WTC11 (cell line): ENCODE results near the gene RASAL2. TPM values are rescaled to one million over a fixed set of nuclear protein-coding genes. Genes with fewer than 3 reads are reported as not detected.

Experiments
- ATAC-seq: fragments of 200-7000 bp; cut with Tn5 transposase; 2 replicates; pipeline ENCODE4 v1.10.0; 2021; ENCODE audit warnings: mild to moderate bottlenecking, moderate library complexity
- CTCF ChIA-PET: fragments of 300-600 bp; sonication (Branson Sonifier 250); formaldehyde crosslinking; loops from one replicate; lab custom pipeline; 2021; ENCODE audit warnings: antibody characterized with exemption; lab: Charles Lee
- POLR2A ChIA-PET: fragments of 350-600 bp; sonication (Branson Sonifier 250); formaldehyde crosslinking; loops from one replicate; lab custom pipeline; 2021; ENCODE audit warnings: antibody characterized with exemption; lab: Charles Lee
- DNase-seq: peaks from one replicate; pipeline ENCODE4 v3.0.0; 2021; ENCODE audit warnings: low spot score
- H3K27ac Mint-ChIP-seq: 2 replicates; pipeline ENCODE4 v1.8.0; 2021; ENCODE audit warnings: mixed read lengths
- H3K27me3 Mint-ChIP-seq: 2 replicates; pipeline ENCODE4 v1.8.0; 2021; ENCODE audit warnings: low read depth, mild to moderate bottlenecking, moderate library complexity, mixed read lengths
- H3K36me3 Mint-ChIP-seq: 2 replicates; pipeline ENCODE4 v1.8.0; 2021; ENCODE audit warnings: mixed read lengths
- H3K4me1 Mint-ChIP-seq: 2 replicates; pipeline ENCODE4 v1.8.0; 2022; ENCODE audit warnings: mixed read lengths
- H3K4me3 Mint-ChIP-seq: 2 replicates; pipeline ENCODE4 v1.8.0; 2021; ENCODE audit warnings: mild to moderate bottlenecking, moderate library complexity, mixed read lengths
- H3K9me3 Mint-ChIP-seq: 2 replicates; pipeline ENCODE4 v1.8.0; 2021; ENCODE audit warnings: mixed read lengths
- CREB1 ChIP-seq: sonication (generic); formaldehyde crosslinking; IDR thresholded peaks from 2 replicates; pipeline ENCODE4 v1.8.0; 2023; ENCODE audit warnings: mild to moderate bottlenecking, missing genetic modification reagents
- ELF4 ChIP-seq: sonication (generic); formaldehyde crosslinking; IDR thresholded peaks from 2 replicates; pipeline ENCODE4 v1.8.1; 2022; ENCODE audit warnings: low read depth, mild to moderate bottlenecking, moderate library complexity, missing genetic modification reagents
- GRHL2 ChIP-seq: fragments of 250-450 bp; sonication (Bioruptor Pico); IDR thresholded peaks from 2 replicates; pipeline ENCODE4 v1.8.0; 2022; ENCODE audit warnings: mild to moderate bottlenecking, moderate library complexity; ENCODE audit not compliant: insufficient replicate concordance, severe bottlenecking
- JAZF1 ChIP-seq: fragments of 250-450 bp; sonication (Bioruptor Pico); IDR thresholded peaks from 2 replicates; pipeline ENCODE4 v1.9.0; 2021; ENCODE audit warnings: moderate library complexity, mild to moderate bottlenecking, inconsistent platforms
- KAT7 ChIP-seq: sonication (generic); formaldehyde crosslinking; IDR thresholded peaks from 2 replicates; pipeline ENCODE4 v1.8.1; 2023; ENCODE audit warnings: missing genetic modification reagents, mild to moderate bottlenecking, borderline replicate concordance
- MXD4 ChIP-seq: fragments of 250-450 bp; sonication (Bioruptor Pico); IDR thresholded peaks from 2 replicates; pipeline ENCODE4 v1.8.0; 2021; ENCODE audit warnings: mild to moderate bottlenecking, moderate library complexity, borderline replicate concordance
- RELA ChIP-seq: sonication (generic); formaldehyde crosslinking; IDR thresholded peaks from 2 replicates; pipeline ENCODE4 v1.8.1; 2022; ENCODE audit warnings: missing genetic modification reagents, mild to moderate bottlenecking, borderline replicate concordance
- SMAD3 ChIP-seq: sonication (generic); formaldehyde crosslinking; IDR thresholded peaks from 2 replicates; pipeline ENCODE4 v1.8.0; 2022; ENCODE audit warnings: missing genetic modification reagents, mild to moderate bottlenecking, borderline replicate concordance
- ZNF317 ChIP-seq: sonication (generic); formaldehyde crosslinking; IDR thresholded peaks from 2 replicates; pipeline ENCODE4 v1.8.1; 2023; ENCODE audit warnings: low read depth, mild to moderate bottlenecking, moderate library complexity, missing genetic modification reagents, borderline replicate concordance
- ZNF396 ChIP-seq: fragments of 250-450 bp; sonication (Bioruptor Pico); IDR thresholded peaks from 2 replicates; pipeline ENCODE4 v1.8.0; 2021; ENCODE audit warnings: mild to moderate bottlenecking, moderate library complexity, borderline replicate concordance
- total RNA-seq: library from RNA; stranded (reverse); gene quantifications from 3 replicates; pipeline ENCODE4 v1.2.3, GENCODE V29; 2021
- TF ChIP-seq, protein P1 (sequence below): fragments of 200-600 bp; IDR thresholded peaks from 2 replicates; pipeline ENCODE4 v1.8.0; 2022; ENCODE audit warnings: antibody characterized with exemption
- TF ChIP-seq, protein P2 (sequence below): fragments of 250-450 bp; sonication (Bioruptor Pico); IDR thresholded peaks from 2 replicates; pipeline ENCODE4 v2.1.2; 2022; ENCODE audit warnings: mild to moderate bottlenecking, moderate library complexity
- TF ChIP-seq, protein P3 (sequence below): sonication (generic); formaldehyde crosslinking; IDR thresholded peaks from 2 replicates; pipeline ENCODE4 v1.8.1; 2023; ENCODE audit warnings: mild to moderate bottlenecking, missing genetic modification reagents
- TF ChIP-seq, protein P4 (sequence below): sonication (generic); formaldehyde crosslinking; IDR thresholded peaks from 2 replicates; pipeline ENCODE4 v1.8.1; 2023; ENCODE audit warnings: mild to moderate bottlenecking, missing genetic modification reagents
- TF ChIP-seq, protein P5 (sequence below): sonication (generic); formaldehyde crosslinking; conservative IDR thresholded peaks from 2 replicates; pipeline ENCODE4 v1.8.1; 2022; ENCODE audit warnings: mild to moderate bottlenecking, missing genetic modification reagents
- TF ChIP-seq, protein P6 (sequence below): fragments of 250-450 bp; sonication (Bioruptor Pico); IDR thresholded peaks from 2 replicates; pipeline ENCODE4 v1.9.0; 2021; ENCODE audit warnings: moderate library complexity, mild to moderate bottlenecking, inconsistent platforms, borderline replicate concordance
- TF ChIP-seq, protein P7 (sequence below): sonication (generic); formaldehyde crosslinking; IDR thresholded peaks from 2 replicates; pipeline ENCODE4 v1.8.1; 2022; ENCODE audit warnings: mild to moderate bottlenecking, missing genetic modification reagents, moderate library complexity, borderline replicate concordance
- TF ChIP-seq, protein P8 (sequence below): fragments of 250-450 bp; sonication (Bioruptor Pico); conservative IDR thresholded peaks from 2 replicates; pipeline ENCODE4 v1.9.0; 2021; ENCODE audit warnings: mild to moderate bottlenecking
- TF ChIP-seq, protein P9 (sequence below): sonication (generic); formaldehyde crosslinking; IDR thresholded peaks from 2 replicates; pipeline ENCODE4 v1.8.1; 2022; ENCODE audit warnings: low read depth, mild to moderate bottlenecking, moderate library complexity, missing genetic modification reagents, borderline replicate concordance

The RASAL2 gene
- total RNA-seq, 1 experiment from 2014 or later, result 29.5 TPM

DNA sequence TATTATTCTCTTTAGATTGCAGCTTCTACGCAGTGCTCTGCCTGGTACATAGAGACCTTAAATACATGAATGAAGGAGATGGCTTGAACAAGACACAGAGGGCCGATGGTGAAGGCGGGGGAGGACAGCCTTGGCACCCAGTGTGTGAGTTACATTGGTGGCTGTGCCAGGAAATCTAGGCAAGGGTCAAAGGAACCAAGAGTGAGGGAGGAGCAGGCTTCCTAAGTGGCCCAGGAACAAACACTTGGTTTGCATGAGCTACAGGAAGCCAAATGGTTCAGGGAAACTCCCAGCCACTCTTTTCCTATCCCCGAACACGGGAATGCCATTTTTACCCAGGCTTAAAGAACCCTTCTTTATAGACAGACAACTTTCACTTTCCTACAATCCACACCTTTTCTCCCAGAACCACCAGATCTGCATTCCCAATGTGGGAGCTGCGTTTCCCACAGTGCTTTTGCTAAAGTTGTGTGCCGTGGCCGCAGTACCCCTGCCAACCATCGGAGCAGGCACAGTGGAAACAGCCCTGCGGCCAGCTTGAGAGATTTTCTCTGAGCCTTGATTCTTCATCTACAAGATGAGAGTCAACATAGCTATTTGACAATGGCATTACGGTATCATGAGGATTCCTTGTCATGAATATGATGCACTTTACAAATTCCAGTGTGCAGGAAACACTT is 406.3 kb downstream of the RASAL2 start (continued):
- TF ChIP-seq, protein P1, sequence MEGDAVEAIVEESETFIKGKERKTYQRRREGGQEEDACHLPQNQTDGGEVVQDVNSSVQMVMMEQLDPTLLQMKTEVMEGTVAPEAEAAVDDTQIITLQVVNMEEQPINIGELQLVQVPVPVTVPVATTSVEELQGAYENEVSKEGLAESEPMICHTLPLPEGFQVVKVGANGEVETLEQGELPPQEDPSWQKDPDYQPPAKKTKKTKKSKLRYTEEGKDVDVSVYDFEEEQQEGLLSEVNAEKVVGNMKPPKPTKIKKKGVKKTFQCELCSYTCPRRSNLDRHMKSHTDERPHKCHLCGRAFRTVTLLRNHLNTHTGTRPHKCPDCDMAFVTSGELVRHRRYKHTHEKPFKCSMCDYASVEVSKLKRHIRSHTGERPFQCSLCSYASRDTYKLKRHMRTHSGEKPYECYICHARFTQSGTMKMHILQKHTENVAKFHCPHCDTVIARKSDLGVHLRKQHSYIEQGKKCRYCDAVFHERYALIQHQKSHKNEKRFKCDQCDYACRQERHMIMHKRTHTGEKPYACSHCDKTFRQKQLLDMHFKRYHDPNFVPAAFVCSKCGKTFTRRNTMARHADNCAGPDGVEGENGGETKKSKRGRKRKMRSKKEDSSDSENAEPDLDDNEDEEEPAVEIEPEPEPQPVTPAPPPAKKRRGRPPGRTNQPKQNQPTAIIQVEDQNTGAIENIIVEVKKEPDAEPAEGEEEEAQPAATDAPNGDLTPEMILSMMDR, result peak; percentile 28; the same call in 1 of the 2 replicates
- TF ChIP-seq, protein P2, sequence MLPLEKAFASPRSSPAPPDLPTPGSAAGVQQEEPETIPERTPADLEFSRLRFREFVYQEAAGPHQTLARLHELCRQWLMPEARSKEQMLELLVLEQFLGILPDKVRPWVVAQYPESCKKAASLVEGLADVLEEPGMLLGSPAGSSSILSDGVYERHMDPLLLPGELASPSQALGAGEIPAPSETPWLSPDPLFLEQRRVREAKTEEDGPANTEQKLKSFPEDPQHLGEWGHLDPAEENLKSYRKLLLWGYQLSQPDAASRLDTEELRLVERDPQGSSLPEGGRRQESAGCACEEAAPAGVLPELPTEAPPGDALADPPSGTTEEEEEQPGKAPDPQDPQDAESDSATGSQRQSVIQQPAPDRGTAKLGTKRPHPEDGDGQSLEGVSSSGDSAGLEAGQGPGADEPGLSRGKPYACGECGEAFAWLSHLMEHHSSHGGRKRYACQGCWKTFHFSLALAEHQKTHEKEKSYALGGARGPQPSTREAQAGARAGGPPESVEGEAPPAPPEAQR, result no peak

DNA sequence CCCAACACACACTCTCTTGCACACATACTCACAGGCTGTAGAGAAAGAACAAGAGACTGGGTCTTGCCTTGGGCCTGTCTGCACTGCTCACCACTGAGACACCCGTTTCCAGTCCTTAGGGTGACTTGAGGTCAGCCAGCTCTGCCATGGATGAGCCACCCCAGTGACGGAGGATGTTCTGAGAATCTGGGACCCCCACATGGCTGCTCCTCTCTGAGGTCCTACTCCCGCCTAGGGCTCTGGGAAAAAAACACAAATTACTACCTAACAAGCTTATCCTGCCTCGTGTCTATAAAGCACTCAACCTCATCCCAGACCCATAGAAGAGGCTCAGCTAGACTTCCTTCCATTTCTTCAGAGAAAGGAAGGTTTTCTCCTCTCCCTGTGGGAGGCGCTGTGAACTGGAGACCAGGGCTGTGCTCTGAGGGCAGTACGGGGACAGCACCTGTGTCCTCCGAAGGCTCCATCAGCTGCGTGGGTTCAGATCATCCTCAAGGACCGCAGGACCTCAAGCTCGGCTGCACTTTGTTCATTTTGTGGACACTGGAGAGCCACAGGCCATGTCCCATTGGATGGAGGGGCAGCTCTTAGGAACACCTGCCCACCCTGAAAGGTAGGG is 407.1 kb downstream of the RASAL2 start:
- ATAC-seq (peak; percentile 43), DNase-seq (peak; percentile 41)
- H3K36me3 Mint-ChIP-seq, result no peaks in the 10 kb centered on the region
- no peaks in the 10 kb centered on the region for H3K27me3 Mint-ChIP-seq
- ChIA-PET CTCF (interaction anchor here (0.6 to 5.7 kb wide), 71 partner anchors 9 to 874 kb away, joined by 3 to 55 read pairs (median 5); partner anchors contain the start of genes RASAL2, SEC16B and TEX35), POLR2A (interaction anchor here (1.0 kb wide), 1 partner anchor 158 kb away, joined by 3 read pairs; no protein-coding TSS in a partner anchor)
- H3K27ac Mint-ChIP-seq, result no peak overlapping the region
- H3K9me3 Mint-ChIP-seq, result no peaks in the 10 kb centered on the region
- peaks cover 13% of the 10 kb centered on the region for H3K4me1 Mint-ChIP-seq
- no peak overlapping the region for H3K4me3 Mint-ChIP-seq
- no peak for TF ChIP-seq CREB1
- TF ChIP-seq ZNF396 (CRISPR knock-in tag), result no peak
- TF ChIP-seq, protein P3, sequence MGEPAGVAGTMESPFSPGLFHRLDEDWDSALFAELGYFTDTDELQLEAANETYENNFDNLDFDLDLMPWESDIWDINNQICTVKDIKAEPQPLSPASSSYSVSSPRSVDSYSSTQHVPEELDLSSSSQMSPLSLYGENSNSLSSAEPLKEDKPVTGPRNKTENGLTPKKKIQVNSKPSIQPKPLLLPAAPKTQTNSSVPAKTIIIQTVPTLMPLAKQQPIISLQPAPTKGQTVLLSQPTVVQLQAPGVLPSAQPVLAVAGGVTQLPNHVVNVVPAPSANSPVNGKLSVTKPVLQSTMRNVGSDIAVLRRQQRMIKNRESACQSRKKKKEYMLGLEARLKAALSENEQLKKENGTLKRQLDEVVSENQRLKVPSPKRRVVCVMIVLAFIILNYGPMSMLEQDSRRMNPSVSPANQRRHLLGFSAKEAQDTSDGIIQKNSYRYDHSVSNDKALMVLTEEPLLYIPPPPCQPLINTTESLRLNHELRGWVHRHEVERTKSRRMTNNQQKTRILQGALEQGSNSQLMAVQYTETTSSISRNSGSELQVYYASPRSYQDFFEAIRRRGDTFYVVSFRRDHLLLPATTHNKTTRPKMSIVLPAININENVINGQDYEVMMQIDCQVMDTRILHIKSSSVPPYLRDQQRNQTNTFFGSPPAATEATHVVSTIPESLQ (CRISPR knock-in tag), result no peak
- TF ChIP-seq, protein P4, sequence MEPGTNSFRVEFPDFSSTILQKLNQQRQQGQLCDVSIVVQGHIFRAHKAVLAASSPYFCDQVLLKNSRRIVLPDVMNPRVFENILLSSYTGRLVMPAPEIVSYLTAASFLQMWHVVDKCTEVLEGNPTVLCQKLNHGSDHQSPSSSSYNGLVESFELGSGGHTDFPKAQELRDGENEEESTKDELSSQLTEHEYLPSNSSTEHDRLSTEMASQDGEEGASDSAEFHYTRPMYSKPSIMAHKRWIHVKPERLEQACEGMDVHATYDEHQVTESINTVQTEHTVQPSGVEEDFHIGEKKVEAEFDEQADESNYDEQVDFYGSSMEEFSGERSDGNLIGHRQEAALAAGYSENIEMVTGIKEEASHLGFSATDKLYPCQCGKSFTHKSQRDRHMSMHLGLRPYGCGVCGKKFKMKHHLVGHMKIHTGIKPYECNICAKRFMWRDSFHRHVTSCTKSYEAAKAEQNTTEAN (CRISPR knock-in tag), result no peak
- TF ChIP-seq, protein P5, sequence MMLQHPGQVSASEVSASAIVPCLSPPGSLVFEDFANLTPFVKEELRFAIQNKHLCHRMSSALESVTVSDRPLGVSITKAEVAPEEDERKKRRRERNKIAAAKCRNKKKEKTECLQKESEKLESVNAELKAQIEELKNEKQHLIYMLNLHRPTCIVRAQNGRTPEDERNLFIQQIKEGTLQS (CRISPR knock-in tag), result no peak
- TF ChIP-seq, protein P6, sequence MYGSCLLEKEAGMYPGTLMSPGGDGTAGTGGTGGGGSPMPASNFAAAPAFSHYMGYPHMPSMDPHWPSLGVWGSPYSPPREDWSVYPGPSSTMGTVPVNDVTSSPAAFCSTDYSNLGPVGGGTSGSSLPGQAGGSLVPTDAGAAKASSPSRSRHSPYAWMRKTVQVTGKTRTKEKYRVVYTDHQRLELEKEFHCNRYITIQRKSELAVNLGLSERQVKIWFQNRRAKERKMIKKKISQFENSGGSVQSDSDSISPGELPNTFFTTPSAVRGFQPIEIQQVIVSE, result no peak
- TF ChIP-seq RELA (CRISPR knock-in tag), result no peak
- no peak for TF ChIP-seq JAZF1 (CRISPR knock-in tag)
- TF ChIP-seq ELF4, result no peak
- TF ChIP-seq, protein P7, sequence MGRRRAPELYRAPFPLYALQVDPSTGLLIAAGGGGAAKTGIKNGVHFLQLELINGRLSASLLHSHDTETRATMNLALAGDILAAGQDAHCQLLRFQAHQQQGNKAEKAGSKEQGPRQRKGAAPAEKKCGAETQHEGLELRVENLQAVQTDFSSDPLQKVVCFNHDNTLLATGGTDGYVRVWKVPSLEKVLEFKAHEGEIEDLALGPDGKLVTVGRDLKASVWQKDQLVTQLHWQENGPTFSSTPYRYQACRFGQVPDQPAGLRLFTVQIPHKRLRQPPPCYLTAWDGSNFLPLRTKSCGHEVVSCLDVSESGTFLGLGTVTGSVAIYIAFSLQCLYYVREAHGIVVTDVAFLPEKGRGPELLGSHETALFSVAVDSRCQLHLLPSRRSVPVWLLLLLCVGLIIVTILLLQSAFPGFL (CRISPR knock-in tag), result no peak
- TF ChIP-seq ZNF317 (CRISPR knock-in tag), result no peak
- TF ChIP-seq, protein P8, sequence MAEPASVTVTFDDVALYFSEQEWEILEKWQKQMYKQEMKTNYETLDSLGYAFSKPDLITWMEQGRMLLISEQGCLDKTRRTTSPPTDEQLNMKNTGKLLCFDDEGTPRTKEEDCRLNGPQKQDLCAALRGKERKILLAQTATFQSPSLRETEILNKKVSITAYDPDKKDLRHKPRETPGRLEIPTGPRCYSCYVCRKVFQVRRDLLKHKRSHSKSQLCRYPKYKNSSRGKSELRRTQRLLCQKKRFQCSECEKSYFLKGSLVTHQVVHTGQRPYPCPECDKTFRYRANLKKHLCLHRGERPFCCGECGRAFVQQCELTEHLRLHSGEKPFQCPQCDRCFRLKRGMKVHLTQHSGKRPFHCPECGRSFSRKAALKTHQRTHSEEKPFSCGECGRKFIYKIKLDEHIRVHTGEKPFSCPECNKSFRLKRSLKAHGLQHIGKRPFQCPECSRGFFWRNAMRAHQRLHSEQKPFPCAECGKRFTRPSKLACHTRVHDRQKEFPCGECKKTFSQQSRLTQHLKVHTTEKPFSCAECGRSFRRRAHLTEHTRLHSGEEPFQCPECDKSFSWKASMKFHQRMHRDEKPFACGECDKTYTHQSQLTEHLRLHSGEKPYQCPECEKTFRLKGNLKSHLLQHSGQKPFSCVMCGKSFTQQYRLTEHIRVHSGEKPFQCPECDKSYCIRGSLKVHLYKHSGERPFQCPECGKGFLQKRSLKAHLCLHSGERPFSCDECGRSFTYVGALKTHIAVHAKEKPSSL (CRISPR knock-in tag), result no peak
- TF ChIP-seq KAT7 (CRISPR knock-in tag), result no peak
- no peak for TF ChIP-seq SMAD3 (CRISPR knock-in tag)
- TF ChIP-seq MXD4, result no peak
- no peak for TF ChIP-seq GRHL2 (CRISPR knock-in tag)
- TF ChIP-seq, protein P9, sequence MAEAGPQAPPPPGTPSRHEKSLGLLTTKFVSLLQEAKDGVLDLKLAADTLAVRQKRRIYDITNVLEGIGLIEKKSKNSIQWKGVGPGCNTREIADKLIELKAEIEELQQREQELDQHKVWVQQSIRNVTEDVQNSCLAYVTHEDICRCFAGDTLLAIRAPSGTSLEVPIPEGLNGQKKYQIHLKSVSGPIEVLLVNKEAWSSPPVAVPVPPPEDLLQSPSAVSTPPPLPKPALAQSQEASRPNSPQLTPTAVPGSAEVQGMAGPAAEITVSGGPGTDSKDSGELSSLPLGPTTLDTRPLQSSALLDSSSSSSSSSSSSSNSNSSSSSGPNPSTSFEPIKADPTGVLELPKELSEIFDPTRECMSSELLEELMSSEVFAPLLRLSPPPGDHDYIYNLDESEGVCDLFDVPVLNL (CRISPR knock-in tag), result no peak
